Measurements from ENCODE around the gene NECTIN4.

DNA sequence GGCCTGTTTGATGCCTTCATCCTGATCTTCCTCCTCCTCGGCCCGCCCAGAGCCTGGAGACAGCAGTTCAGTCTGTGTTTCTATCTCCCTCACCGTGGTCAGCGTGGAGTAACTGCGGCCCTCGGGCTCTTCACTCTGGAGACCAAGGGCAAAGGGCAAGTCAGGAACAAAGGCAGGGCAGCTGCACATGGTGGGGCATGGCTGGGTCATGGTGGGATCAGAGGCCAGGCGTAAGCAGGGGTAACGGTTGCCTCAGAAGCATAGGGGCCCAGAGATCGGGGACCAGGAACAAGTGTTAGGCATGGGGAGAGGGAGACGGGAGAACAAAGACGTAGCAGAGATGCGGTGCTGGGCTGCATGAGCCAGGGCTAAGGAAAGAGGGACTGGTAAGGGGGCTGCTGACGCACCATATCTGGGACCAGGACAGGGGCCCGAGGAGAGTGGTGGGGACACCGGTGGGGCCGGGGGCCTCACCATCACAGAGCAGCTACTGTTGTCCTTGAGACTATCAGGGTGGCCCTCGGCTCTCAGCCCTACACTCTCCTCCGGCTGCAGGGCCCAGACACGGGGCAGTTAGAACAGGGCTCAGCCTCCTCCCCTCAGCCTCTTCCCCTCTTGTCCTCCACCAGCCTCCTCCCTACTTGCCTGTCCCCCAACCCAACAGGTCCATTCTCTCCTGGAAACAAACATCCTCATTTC, 16.5 kb downstream of the NECTIN4 start:
- TF ChIP-seq CTCF (IDR thresholded peaks at IDR 0.05 in 4 of 5, conservative IDR thresholded peaks at IDR 0.05 in 1 of 5) (no peak), POLR2A (IDR thresholded peaks at IDR 0.05) (no peak)

All from gastrocnemius medialis (tissue), 4 donors.